ENCODE results near the gene AGAP1. TPM values are rescaled to one million over a fixed set of nuclear protein-coding genes. Genes with fewer than 3 reads are reported as not detected.
A peak's percentile ranks its signal among the peaks of the same experiment; 100 is the strongest.

Gene AGAP1
- total RNA-seq, 4 donors from 2014 or later, result 33.7 to 39.9 (median 35.6) TPM

- DNase-seq (ENCODE audit: low spot score in 2 of 2), result no peak
- Histone ChIP-seq H3K4me3 (no peak overlapping the region), H3K27ac (peak overlapping the region; percentile 32 to 86 (median 64)), H3K4me1 (peaks cover 0 to 28% (median 9%) of the 10 kb centered on the region in 4 donors), H3K9me3 (no peaks in the 10 kb centered on the region), H3K27me3 (no peaks in the 10 kb centered on the region), H3K36me3 (peaks cover 0 to 3% (median 0%) of the 10 kb centered on the region in 3 donors)
- TF ChIP-seq EP300 (IDR thresholded peaks at IDR 0.05), result peak; percentile 15 to 71
- TF ChIP-seq CTCF (IDR thresholded peaks at IDR 0.05), result no peak
- 40 to 62% methylated on average over 11 of the region's 11 CpGs for WGBS, 2 donors
These were observed 217.7 kb downstream of the AGAP1 start for GRCh38 chr2:235711527-235711926.

- 87 to 90% methylated on average over 6 of the region's 6 CpGs for WGBS, 2 donors
- Histone ChIP-seq H3K4me3 (no peak overlapping the region), H3K27ac (peak overlapping the region; percentile 32 to 86 (median 64)), H3K36me3 (peaks cover 0 to 3% (median 0%) of the 10 kb centered on the region in 3 donors), H3K9me3 (no peaks in the 10 kb centered on the region), H3K27me3 (no peaks in the 10 kb centered on the region), H3K4me1 (peaks cover 0 to 34% (median 9%) of the 10 kb centered on the region in 4 donors)
- TF ChIP-seq EP300 (IDR thresholded peaks at IDR 0.05), result no peak
- TF ChIP-seq CTCF (IDR thresholded peaks at IDR 0.05), result no peak
- no peak for TF ChIP-seq POLR2A (IDR thresholded peaks at IDR 0.05)
- no peak for DNase-seq (ENCODE audit: low spot score in 2 of 2)
These were observed 218.3 kb downstream of the AGAP1 start for GRCh38 chr2:235712176-235712575.

DNA sequence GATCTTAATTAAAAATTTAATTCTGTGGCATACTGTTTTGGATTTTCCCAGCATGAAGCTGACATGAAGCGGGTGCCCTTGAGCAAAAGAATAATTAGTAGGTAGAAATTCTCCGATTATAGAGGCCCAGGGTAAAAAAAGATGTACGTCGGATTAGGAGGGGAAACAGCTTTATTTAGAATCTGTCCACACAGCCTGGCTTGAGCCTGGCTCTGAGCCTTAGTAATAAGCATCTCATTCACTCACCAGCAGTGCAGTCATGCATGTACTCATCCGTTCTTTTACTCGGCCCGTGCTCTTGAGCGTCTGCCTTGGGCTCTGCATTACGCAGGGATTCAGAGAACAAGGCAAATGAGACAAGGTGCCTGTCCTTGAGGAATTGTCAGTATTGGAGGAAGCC lies 219.3 kb downstream of the AGAP1 start:
- H3K27ac ChIP-seq, result peak overlapping the region in 2 of 4 donors; percentile 16 to 58
- WGBS, 2 donors, result 89 to 91% methylated on average over 9 of the region's 9 CpGs
- H3K36me3 ChIP-seq, result peaks cover 0 to 4% (median 0%) of the 10 kb centered on the region in 3 donors
- no peaks in the 10 kb centered on the region for H3K9me3 ChIP-seq
- no peaks in the 10 kb centered on the region for H3K27me3 ChIP-seq
- no peak for DNase-seq (ENCODE audit: low spot score in 2 of 2)
- peaks cover 0 to 28% (median 9%) of the 10 kb centered on the region in 4 donors for H3K4me1 ChIP-seq
- no peak for TF ChIP-seq EP300 (IDR thresholded peaks at IDR 0.05)
- no peak for TF ChIP-seq POLR2A (IDR thresholded peaks at IDR 0.05)
- no peak for TF ChIP-seq CTCF (IDR thresholded peaks at IDR 0.05)
- no peak overlapping the region for H3K4me3 ChIP-seq

GRCh38 chr2:235715601-235716000 lies 221.8 kb downstream of the AGAP1 start:
- WGBS, 2 donors, result 92 to 98% methylated on average over 9 to 10 of the region's 10 CpGs
- H3K9me3 ChIP-seq, result no peaks in the 10 kb centered on the region

More at GRCh38 chr2:235715601-235716000, 221.8 kb downstream of the AGAP1 start:
- Histone ChIP-seq H3K4me1 (peaks cover 0 to 19% (median 5%) of the 10 kb centered on the region in 4 donors), H3K27me3 (no peaks in the 10 kb centered on the region), H3K4me3 (no peak overlapping the region), H3K36me3 (peaks cover 0 to 18% (median 0%) of the 10 kb centered on the region in 3 donors), H3K27ac (peak overlapping the region in 1 of 4 donors; percentile 35)
- no peak for TF ChIP-seq CTCF (IDR thresholded peaks at IDR 0.05)
- no peak for TF ChIP-seq POLR2A (IDR thresholded peaks at IDR 0.05)
- no peak for TF ChIP-seq EP300 (IDR thresholded peaks at IDR 0.05)
- no peak for DNase-seq (ENCODE audit: low spot score in 2 of 2)
